ENCODE results near the gene CHCHD3. TPM values are rescaled to one million over a fixed set of nuclear protein-coding genes. Genes with fewer than 3 reads are reported as not detected.

Gene CHCHD3
- total RNA-seq, 1 donor from 2014 or later = 61.5 TPM

DNA sequence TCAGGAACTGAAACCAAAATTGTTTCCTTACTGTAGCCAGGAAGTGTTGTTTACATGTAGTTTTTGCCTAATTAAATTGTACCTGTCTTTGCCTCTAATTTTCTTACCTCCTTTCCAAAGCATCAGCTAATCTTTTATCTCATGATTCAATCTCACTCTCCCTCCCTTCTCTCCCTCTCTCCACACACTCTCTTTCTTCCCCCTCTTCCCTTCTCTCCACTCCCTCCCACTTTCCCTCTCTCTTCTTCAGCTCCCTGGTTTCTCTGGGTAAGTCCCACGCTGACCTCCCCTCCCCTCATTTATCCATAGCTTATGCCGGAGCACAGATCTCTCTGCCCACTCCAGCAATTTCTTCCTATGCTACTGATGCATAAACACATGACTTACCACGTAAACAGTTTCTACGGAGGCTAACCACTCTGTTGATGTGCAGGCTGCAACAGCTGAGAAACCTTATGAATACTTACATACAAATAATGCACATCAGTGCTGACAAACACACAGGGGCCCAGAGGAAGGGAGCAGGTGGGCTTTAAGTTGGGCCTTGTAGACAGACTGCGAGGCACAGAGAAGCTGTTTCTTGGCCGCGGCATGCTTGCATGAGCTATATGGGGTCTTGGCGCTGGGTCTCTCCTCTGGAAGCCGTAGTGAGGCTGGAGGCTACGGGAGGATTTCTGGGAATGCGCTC lies 331.2 kb downstream of the CHCHD3 start:
- no peak for DNase-seq
- Mint-ChIP-seq H3K27me3 (ENCODE audit: unreplicated experiment) (peaks cover 2% of the 10 kb centered on the region), H3K4me1 (ENCODE audit: low read depth, unreplicated experiment) (peaks cover 10% of the 10 kb centered on the region), H3K9me3 (ENCODE audit: unreplicated experiment) (peaks cover 3% of the 10 kb centered on the region), H3K27ac (ENCODE audit: unreplicated experiment) (no peak overlapping the region), H3K36me3 (ENCODE audit: unreplicated experiment) (peaks cover 3% of the 10 kb centered on the region), H3K4me3 (ENCODE audit: unreplicated experiment) (no peak overlapping the region)
- TF ChIP-seq, protein P1, sequence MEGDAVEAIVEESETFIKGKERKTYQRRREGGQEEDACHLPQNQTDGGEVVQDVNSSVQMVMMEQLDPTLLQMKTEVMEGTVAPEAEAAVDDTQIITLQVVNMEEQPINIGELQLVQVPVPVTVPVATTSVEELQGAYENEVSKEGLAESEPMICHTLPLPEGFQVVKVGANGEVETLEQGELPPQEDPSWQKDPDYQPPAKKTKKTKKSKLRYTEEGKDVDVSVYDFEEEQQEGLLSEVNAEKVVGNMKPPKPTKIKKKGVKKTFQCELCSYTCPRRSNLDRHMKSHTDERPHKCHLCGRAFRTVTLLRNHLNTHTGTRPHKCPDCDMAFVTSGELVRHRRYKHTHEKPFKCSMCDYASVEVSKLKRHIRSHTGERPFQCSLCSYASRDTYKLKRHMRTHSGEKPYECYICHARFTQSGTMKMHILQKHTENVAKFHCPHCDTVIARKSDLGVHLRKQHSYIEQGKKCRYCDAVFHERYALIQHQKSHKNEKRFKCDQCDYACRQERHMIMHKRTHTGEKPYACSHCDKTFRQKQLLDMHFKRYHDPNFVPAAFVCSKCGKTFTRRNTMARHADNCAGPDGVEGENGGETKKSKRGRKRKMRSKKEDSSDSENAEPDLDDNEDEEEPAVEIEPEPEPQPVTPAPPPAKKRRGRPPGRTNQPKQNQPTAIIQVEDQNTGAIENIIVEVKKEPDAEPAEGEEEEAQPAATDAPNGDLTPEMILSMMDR (IDR thresholded peaks at IDR 0.05; ENCODE audit: partially characterized antibody, unreplicated experiment) = no peak

DNA sequence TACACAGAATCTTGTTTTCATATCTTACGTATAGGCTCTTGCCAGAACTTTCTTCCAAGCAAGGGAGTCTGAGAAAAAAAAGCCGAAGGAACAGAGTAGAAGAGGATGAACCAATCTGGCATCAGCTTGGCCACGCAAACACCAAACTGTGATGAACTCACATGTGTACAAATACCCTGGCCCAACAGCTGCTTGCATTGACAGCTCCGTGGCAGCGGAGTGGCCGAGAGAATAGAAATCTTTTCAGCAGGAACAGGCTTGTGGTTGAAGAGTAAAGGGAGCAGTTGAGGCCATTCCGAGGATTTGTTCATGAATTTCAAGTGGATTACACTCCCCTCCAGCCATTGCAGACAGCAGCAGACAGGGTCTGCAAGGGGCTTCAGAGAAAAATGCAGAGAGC lies 331.8 kb downstream of the CHCHD3 start:
- H3K9me3 Mint-ChIP-seq (ENCODE audit: unreplicated experiment) = peaks cover 2% of the 10 kb centered on the region
- H3K27ac Mint-ChIP-seq (ENCODE audit: unreplicated experiment) = no peak overlapping the region
- H3K4me3 Mint-ChIP-seq (ENCODE audit: unreplicated experiment) = no peak overlapping the region
- peaks cover 3% of the 10 kb centered on the region for H3K36me3 Mint-ChIP-seq (ENCODE audit: unreplicated experiment)
- H3K4me1 Mint-ChIP-seq (ENCODE audit: low read depth, unreplicated experiment) = peaks cover 10% of the 10 kb centered on the region
- no peak for DNase-seq
- TF ChIP-seq, protein P1 (IDR thresholded peaks at IDR 0.05; ENCODE audit: partially characterized antibody, unreplicated experiment) = no peak
- H3K27me3 Mint-ChIP-seq (ENCODE audit: unreplicated experiment) = peaks cover 2% of the 10 kb centered on the region

DNA sequence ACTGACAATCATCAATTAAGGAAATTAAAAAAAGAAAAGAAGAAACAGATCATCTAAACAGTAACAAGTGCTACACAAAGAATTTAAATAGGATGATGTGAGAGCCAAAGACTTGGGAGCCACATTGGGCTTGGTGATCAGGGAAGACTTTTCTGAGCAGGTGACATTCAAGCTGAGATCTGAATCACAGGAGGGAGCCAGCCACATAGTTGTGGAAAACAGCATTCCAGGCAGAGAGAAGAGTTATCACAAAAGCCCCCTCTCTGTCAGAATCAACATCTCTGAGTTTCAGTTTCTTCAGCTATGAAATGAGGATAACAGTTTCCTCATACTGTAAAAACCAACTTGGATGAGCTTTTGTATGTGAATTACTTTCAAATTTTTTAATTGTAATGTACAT lies 336.4 kb downstream of the CHCHD3 start:
- TF ChIP-seq, protein P1 (IDR thresholded peaks at IDR 0.05; ENCODE audit: partially characterized antibody, unreplicated experiment) = no peak
- Mint-ChIP-seq H3K27ac (ENCODE audit: unreplicated experiment) (no peak overlapping the region), H3K4me1 (ENCODE audit: low read depth, unreplicated experiment) (peaks cover 12% of the 10 kb centered on the region), H3K27me3 (ENCODE audit: unreplicated experiment) (peaks cover 2% of the 10 kb centered on the region), H3K36me3 (ENCODE audit: unreplicated experiment) (peaks cover 10% of the 10 kb centered on the region), H3K4me3 (ENCODE audit: unreplicated experiment) (no peak overlapping the region), H3K9me3 (ENCODE audit: unreplicated experiment) (peaks cover 5% of the 10 kb centered on the region)
- no peak for DNase-seq

- no peak overlapping the region for H3K27ac Mint-ChIP-seq (ENCODE audit: unreplicated experiment)
- no peak for DNase-seq
- H3K4me3 Mint-ChIP-seq (ENCODE audit: unreplicated experiment) = no peak overlapping the region
Observed at GRCh38 chr7:132743974-132744373, 337.9 kb downstream of the CHCHD3 start.

GRCh38 chr7:132742189-132742612 lies 339.7 kb downstream of the CHCHD3 start:
- no peak overlapping the region for H3K4me3 Mint-ChIP-seq (ENCODE audit: unreplicated experiment)
- H3K27me3 Mint-ChIP-seq (ENCODE audit: unreplicated experiment) = peaks cover 1% of the 10 kb centered on the region
- DNase-seq = no peak
- TF ChIP-seq, protein P1 (IDR thresholded peaks at IDR 0.05; ENCODE audit: partially characterized antibody, unreplicated experiment) = no peak
- peaks cover 7% of the 10 kb centered on the region for H3K36me3 Mint-ChIP-seq (ENCODE audit: unreplicated experiment)
- no peak overlapping the region for H3K27ac Mint-ChIP-seq (ENCODE audit: unreplicated experiment)
- peaks cover 5% of the 10 kb centered on the region for H3K9me3 Mint-ChIP-seq (ENCODE audit: unreplicated experiment)
- H3K4me1 Mint-ChIP-seq (ENCODE audit: low read depth, unreplicated experiment) = peaks cover 7% of the 10 kb centered on the region

More at GRCh38 chr7:132743974-132744373, 337.9 kb downstream of the CHCHD3 start:
- Mint-ChIP-seq H3K9me3 (ENCODE audit: unreplicated experiment) (peaks cover 5% of the 10 kb centered on the region), H3K4me1 (ENCODE audit: low read depth, unreplicated experiment) (peaks cover 7% of the 10 kb centered on the region), H3K36me3 (ENCODE audit: unreplicated experiment) (peaks cover 10% of the 10 kb centered on the region), H3K27me3 (ENCODE audit: unreplicated experiment) (peaks cover 2% of the 10 kb centered on the region)
- TF ChIP-seq, protein P1 (IDR thresholded peaks at IDR 0.05; ENCODE audit: partially characterized antibody, unreplicated experiment) = no peak
